ENCODE measurements around the gene MOSMO.
"Not testable (repeated sequence)": the region's sequence is repeated elsewhere in the genome, so short reads cannot be mapped to it uniquely, and the experiment has no call there.

Gene MOSMO

GRCh38 chr16:22098405-22099255 is 90.7 kb downstream of the MOSMO start:
- no peak for DNase-seq

- no peak for DNase-seq
These were observed 91.5 kb downstream of the MOSMO start for GRCh38 chr16:22099256-22099975.

- no peak for DNase-seq
These were observed 95.5 kb downstream of the MOSMO start for GRCh38 chr16:22103441-22103840.

GRCh38 chr16:22109258-22109898 is 101.5 kb downstream of the MOSMO start:
- DNase-seq, result no peak

- DNase-seq, result not testable (repeated sequence)
These were observed 103.7 kb downstream of the MOSMO start for GRCh38 chr16:22111629-22112028.

GRCh38 chr16:22116095-22116700 is 108.3 kb downstream of the MOSMO start:
- DNase-seq, result no peak

- no peak for DNase-seq
These were observed 109.7 kb downstream of the MOSMO start for GRCh38 chr16:22117609-22118008.

GRCh38 chr16:22120440-22120839 is 112.5 kb downstream of the MOSMO start:
- DNase-seq, result no peak

- DNase-seq, result no peak
These were observed 114.3 kb downstream of the MOSMO start for GRCh38 chr16:22122239-22122638.

- DNase-seq, result no peak
These were observed 115.2 kb downstream of the MOSMO start for GRCh38 chr16:22123146-22123545.

GRCh38 chr16:22123759-22124490 is 116.0 kb downstream of the MOSMO start:
- no peak for DNase-seq

GRCh38 chr16:22124583-22125284 is 116.8 kb downstream of the MOSMO start:
- DNase-seq, result no peak

GRCh38 chr16:22126037-22126558 is 118.2 kb downstream of the MOSMO start:
- DNase-seq, result no peak

GRCh38 chr16:22128537-22128936 is 120.6 kb downstream of the MOSMO start:
- not testable (repeated sequence) for DNase-seq

- no peak for DNase-seq
These were observed 122.6 kb downstream of the MOSMO start for GRCh38 chr16:22130528-22130927.

- DNase-seq, result no peak
These were observed 124.9 kb downstream of the MOSMO start for GRCh38 chr16:22132801-22133200.
